AG08396 (cell line): Measurements from ENCODE around the gene BCORL1.

Source experiments
- DNase-seq: peaks from one replicate; pipeline ENCODE4 v3.0.0; 2012; ENCODE audit warnings: low spot score, mixed read lengths

BCORL1 gene

GRCh38 chrX:129965166-129965565, 17.3 kb upstream of the BCORL1 start:
- no peak for DNase-seq

GRCh38 chrX:129968968-129969367, 13.5 kb upstream of the BCORL1 start:
- no peak for DNase-seq

GRCh38 chrX:129976441-129976840, 6.0 kb upstream of the BCORL1 start:
- DNase-seq, result no peak

GRCh38 chrX:129979207-129979920, 3.1 kb upstream of the BCORL1 start:
- DNase-seq, result no peak

- DNase-seq, result no peak
Measured at GRCh38 chrX:129980001-129980401, 2.4 kb upstream of the BCORL1 start.

GRCh38 chrX:129980540-129981199, 1.8 kb upstream of the BCORL1 start:
- no peak for DNase-seq

- no peak for DNase-seq
Measured at GRCh38 chrX:129981200-129981553, 1.3 kb upstream of the BCORL1 start.

GRCh38 chrX:129981752-129982299, 609 bp upstream of the BCORL1 start:
- no peak for DNase-seq

- peak; percentile 32 for DNase-seq
Measured at GRCh38 chrX:129983575-129984110, 1.2 kb downstream of the BCORL1 start.

- DNase-seq, result peak; percentile 43
Measured at GRCh38 chrX:129984111-129984958, 1.9 kb downstream of the BCORL1 start.

- no peak for DNase-seq
Measured at GRCh38 chrX:129987871-129988270, 5.4 kb downstream of the BCORL1 start.

- DNase-seq, result no peak
Measured at GRCh38 chrX:129992181-129992580, 9.7 kb downstream of the BCORL1 start.

- peak; percentile 59 for DNase-seq
Measured at GRCh38 chrX:129996120-129996519, 13.7 kb downstream of the BCORL1 start.

GRCh38 chrX:129997086-129997485, 14.7 kb downstream of the BCORL1 start:
- DNase-seq, result no peak

GRCh38 chrX:129998021-129998420, 15.6 kb downstream of the BCORL1 start:
- DNase-seq, result no peak

- no peak for DNase-seq
Measured at GRCh38 chrX:130001893-130002292, 19.5 kb downstream of the BCORL1 start.

GRCh38 chrX:130002541-130002940, 20.1 kb downstream of the BCORL1 start:
- no peak for DNase-seq

- DNase-seq, result no peak
Measured at GRCh38 chrX:130005089-130005807, 22.8 kb downstream of the BCORL1 start.

GRCh38 chrX:130009658-130010223, 27.3 kb downstream of the BCORL1 start:
- DNase-seq, result no peak

- DNase-seq, result no peak
Measured at GRCh38 chrX:130012683-130013082, 30.2 kb downstream of the BCORL1 start.

GRCh38 chrX:130013661-130014060, 31.2 kb downstream of the BCORL1 start:
- no peak for DNase-seq
